Neural progenitor cell (in vitro differentiated cells): ENCODE data around the gene AP2M1. TPM values are rescaled to one million over a fixed set of nuclear protein-coding genes. Genes with fewer than 3 reads are reported as not detected.
"Not testable (repeated sequence)": the region's sequence is repeated elsewhere in the genome, so short reads cannot be mapped to it uniquely, and the experiment has no call there.

Experiments
- DNase-seq: peaks from one replicate; pipeline ENCODE4 v3.0.0-alpha.2; 2016; ENCODE audit warnings: low spot score
- H2AFZ ChIP-seq: fragments of 200-600 bp; sonication (generic); replicated peaks from 2 replicates; pipeline ENCODE4 v1.6.1; 2016; ENCODE audit warnings: antibody characterized with exemption
- H3F3A ChIP-seq: fragments of 200-600 bp; sonication (generic); 2 replicates; pipeline ENCODE4 v1.6.1; 2016; ENCODE audit warnings: antibody characterized with exemption, low read depth
- H3K27ac ChIP-seq: fragments of 200-600 bp; sonication (generic); 2 replicates; pipeline ENCODE4 v1.5.1; 2016; ENCODE audit warnings: mild to moderate bottlenecking
- H3K27me3 ChIP-seq: fragments of 200-600 bp; sonication (generic); 2 replicates; pipeline ENCODE4 v1.6.1; 2016; ENCODE audit warnings: mild to moderate bottlenecking, moderate library complexity
- H3K36me3 ChIP-seq: fragments of 200-600 bp; sonication (generic); 2 replicates; pipeline ENCODE4 v1.5.1; 2016
- H3K4me1 ChIP-seq: fragments of 200-600 bp; sonication (generic); 2 replicates; pipeline ENCODE4 v1.6.1; 2016; ENCODE audit warnings: mixed run types
- H3K4me2 ChIP-seq: fragments of 200-600 bp; sonication (generic); 2 replicates; pipeline ENCODE4 v1.6.1; 2016
- H3K4me3 ChIP-seq: fragments of 200-600 bp; sonication (generic); 2 replicates; pipeline ENCODE4 v1.5.1; 2016
- H3K79me2 ChIP-seq: fragments of 200-600 bp; sonication (generic); 2 replicates; pipeline ENCODE4 v1.6.1; 2016; ENCODE audit warnings: low read depth
- H3K9ac ChIP-seq: fragments of 200-600 bp; sonication (generic); 2 replicates; pipeline ENCODE4 v1.6.1; 2016
- H3K9me3 ChIP-seq: fragments of 200-600 bp; sonication (generic); 2 replicates; pipeline ENCODE4 v1.5.1; 2016; ENCODE audit warnings: low read depth
- H4K20me1 ChIP-seq: fragments of 200-600 bp; sonication (generic); 2 replicates; pipeline ENCODE4 v1.6.1; 2016; ENCODE audit warnings: low read depth
- H3K27ac Mint-ChIP-seq: 3 replicates; pipeline ENCODE4 v1.8.0; 2021; ENCODE audit warnings: mixed read lengths
- H3K27me3 Mint-ChIP-seq: 2 replicates; pipeline ENCODE4 v1.8.0; 2022; ENCODE audit warnings: low read depth, mild to moderate bottlenecking, inconsistent platforms, moderate library complexity, mixed read lengths; ENCODE audit not compliant: insufficient read depth
- H3K36me3 Mint-ChIP-seq: 3 replicates; pipeline ENCODE4 v1.8.0; 2021; ENCODE audit warnings: mixed read lengths
- H3K4me1 Mint-ChIP-seq: 3 replicates; pipeline ENCODE4 v1.8.0; 2021; ENCODE audit warnings: mixed read lengths
- H3K4me3 Mint-ChIP-seq: 3 replicates; pipeline ENCODE4 v1.8.0; 2021; ENCODE audit warnings: mild to moderate bottlenecking, moderate library complexity, mixed read lengths
- H3K9me3 Mint-ChIP-seq: 3 replicates; pipeline ENCODE4 v1.8.0; 2020; ENCODE audit warnings: mixed read lengths
- EZH2 ChIP-seq: fragments of 200-600 bp; sonication (generic); IDR thresholded peaks from 2 replicates; pipeline ENCODE4 v1.6.1; 2017; ENCODE audit warnings: antibody characterized with exemption, mild to moderate bottlenecking, moderate library complexity
- EZH2phosphoT487 ChIP-seq: fragments of 200-600 bp; sonication (generic); IDR thresholded peaks from 2 replicates; pipeline ENCODE4 v1.6.1; 2017; ENCODE audit warnings: antibody characterized with exemption
- total RNA-seq: library from RNA; depleted of rRNA; stranded (reverse); fragments of >200 nt; gene quantifications from 2 replicates; pipeline ENCODE4 v1.2.3, GENCODE V29; 2015; ENCODE audit warnings: low replicate concordance
- TF ChIP-seq, protein P1 (sequence below): fragments of 200-600 bp; sonication (generic); IDR thresholded peaks from 2 replicates; pipeline ENCODE4 v1.5.1; 2017; ENCODE audit warnings: antibody characterized with exemption, mild to moderate bottlenecking

AP2M1 gene
- total RNA-seq, 1 donor from 2014 or later, result 309 TPM

DNA sequence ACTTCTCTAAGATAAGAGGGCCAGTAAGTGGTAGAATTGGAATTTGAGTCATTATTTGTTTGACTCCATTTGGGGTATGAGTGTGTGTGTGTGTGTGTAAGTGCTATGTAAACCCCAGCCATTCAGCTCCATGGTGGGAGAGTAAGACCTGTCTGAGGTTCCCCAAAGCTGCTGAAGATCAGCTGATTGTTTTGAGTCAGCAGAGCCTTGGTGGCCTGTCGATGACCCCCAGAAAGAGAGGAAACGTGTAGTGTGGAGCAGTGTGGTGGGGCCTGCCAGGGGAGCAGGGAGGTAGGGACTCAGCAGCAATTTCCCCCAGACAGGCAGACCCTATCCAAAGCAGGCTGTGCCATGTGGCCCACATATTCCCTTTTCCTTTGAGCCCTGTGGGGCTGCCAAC is 14.2 kb upstream of the AP2M1 start:
- H3K4me1 Mint-ChIP-seq, result peaks cover 22% of the 10 kb centered on the region
- Histone ChIP-seq H3K27me3 (no peaks in the 10 kb centered on the region), H4K20me1 (peaks cover 57% of the 10 kb centered on the region), H3K9ac (no peak overlapping the region), H3K79me2 (peaks cover 71% of the 10 kb centered on the region), H3K27ac (no peak overlapping the region), H3K4me1 (peaks cover 13% of the 10 kb centered on the region), H3K4me3 (no peak overlapping the region), H3K36me3 (no peaks in the 10 kb centered on the region), H3K9me3 (no peaks in the 10 kb centered on the region), H3K4me2 (no peak overlapping the region), H3F3A (peaks cover 28% of the 10 kb centered on the region), H2AFZ (no peak overlapping the region)
- peaks cover 11% of the 10 kb centered on the region for H3K36me3 Mint-ChIP-seq
- no peak overlapping the region for H3K4me3 Mint-ChIP-seq
- H3K9me3 Mint-ChIP-seq, result no peaks in the 10 kb centered on the region
- peaks cover 10% of the 10 kb centered on the region for H3K27me3 Mint-ChIP-seq
- TF ChIP-seq EZH2 (no peak), EZH2phosphoT487 (no peak)
- TF ChIP-seq, protein P1, sequence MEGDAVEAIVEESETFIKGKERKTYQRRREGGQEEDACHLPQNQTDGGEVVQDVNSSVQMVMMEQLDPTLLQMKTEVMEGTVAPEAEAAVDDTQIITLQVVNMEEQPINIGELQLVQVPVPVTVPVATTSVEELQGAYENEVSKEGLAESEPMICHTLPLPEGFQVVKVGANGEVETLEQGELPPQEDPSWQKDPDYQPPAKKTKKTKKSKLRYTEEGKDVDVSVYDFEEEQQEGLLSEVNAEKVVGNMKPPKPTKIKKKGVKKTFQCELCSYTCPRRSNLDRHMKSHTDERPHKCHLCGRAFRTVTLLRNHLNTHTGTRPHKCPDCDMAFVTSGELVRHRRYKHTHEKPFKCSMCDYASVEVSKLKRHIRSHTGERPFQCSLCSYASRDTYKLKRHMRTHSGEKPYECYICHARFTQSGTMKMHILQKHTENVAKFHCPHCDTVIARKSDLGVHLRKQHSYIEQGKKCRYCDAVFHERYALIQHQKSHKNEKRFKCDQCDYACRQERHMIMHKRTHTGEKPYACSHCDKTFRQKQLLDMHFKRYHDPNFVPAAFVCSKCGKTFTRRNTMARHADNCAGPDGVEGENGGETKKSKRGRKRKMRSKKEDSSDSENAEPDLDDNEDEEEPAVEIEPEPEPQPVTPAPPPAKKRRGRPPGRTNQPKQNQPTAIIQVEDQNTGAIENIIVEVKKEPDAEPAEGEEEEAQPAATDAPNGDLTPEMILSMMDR, result no peak
- no peak for DNase-seq
- H3K27ac Mint-ChIP-seq, result no peak overlapping the region

DNA sequence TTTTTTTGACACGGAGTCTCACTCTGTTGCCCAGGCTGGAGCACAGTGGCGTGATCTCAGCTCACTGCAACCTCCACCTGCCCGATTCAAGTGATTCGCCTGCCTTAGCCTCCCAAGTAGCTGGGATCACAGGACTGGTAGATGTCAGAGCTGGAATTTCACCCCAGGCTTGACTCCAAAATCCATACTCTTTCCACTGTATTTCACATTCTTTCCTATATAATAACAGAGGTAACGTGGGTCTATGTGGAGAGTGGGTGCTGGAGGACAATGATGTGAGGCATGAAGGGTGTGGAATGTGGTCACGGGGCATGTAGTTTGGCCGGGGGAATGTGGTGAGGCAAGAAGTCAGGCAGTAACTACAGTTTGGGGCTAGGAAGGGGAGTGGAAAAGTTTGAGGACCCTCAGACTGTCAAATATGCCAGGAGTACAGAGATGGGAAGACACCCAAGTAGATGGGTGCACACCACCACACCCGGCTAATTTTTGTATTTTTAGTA is 12.0 kb upstream of the AP2M1 start:
- H3K36me3 Mint-ChIP-seq, result peaks cover 23% of the 10 kb centered on the region
- Histone ChIP-seq H4K20me1 (peaks cover 39% of the 10 kb centered on the region), H3K79me2 (peaks cover 50% of the 10 kb centered on the region)
- not testable (repeated sequence) for H3K27me3 ChIP-seq, DNase-seq, H3K9ac ChIP-seq, H3K4me1 ChIP-seq, H3K4me3 Mint-ChIP-seq, H3K9me3 ChIP-seq, H3K36me3 ChIP-seq, H3K4me3 ChIP-seq, H3F3A ChIP-seq, H3K4me2 ChIP-seq, H3K9me3 Mint-ChIP-seq, H2AFZ ChIP-seq, H3K27me3 Mint-ChIP-seq, H3K27ac Mint-ChIP-seq, H3K27ac ChIP-seq
- H3K4me1 Mint-ChIP-seq, result peaks cover 13% of the 10 kb centered on the region

DNA sequence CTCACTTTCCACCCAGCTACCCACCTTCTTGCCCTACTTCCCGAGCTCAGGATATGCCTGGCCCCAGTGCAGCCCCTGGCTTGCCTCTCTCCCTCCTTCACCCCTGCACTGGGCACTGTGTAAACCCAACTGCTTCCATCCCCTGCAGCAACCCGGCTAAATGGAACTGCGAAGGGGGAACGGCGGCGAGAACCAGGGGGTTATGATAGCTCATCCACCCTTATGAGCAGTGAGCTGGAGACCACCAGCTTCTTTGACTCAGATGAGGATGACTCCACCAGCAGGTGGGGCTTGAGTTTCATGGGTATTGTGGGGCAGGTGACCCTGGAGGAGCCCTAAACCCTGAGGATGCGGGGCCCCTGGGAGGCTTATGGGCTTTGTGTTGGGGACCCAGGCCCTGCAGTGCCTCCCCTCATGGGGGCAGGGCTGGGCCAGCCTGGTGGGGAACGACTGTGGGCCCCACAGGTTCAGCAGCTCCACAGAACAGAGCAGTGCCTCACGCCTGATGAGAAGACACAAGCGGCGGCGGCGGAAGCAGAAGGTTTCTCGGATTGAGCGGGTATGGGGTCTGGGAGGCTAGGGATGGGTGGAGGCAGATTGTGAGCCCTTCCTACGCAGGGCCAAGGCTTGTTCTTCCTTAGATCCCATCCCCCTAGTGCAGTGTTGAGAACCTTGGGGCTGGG is 9.9 kb upstream of the AP2M1 start:
- Histone ChIP-seq H3K4me2 (no peak overlapping the region), H3K4me1 (no peaks in the 10 kb centered on the region), H4K20me1 (peaks cover 29% of the 10 kb centered on the region), H3K79me2 (peaks cover 28% of the 10 kb centered on the region), H3K27me3 (no peaks in the 10 kb centered on the region), H3K27ac (no peak overlapping the region), H3K36me3 (no peaks in the 10 kb centered on the region), H3K4me3 (no peak overlapping the region), H2AFZ (no peak overlapping the region), H3K9ac (no peak overlapping the region), H3F3A (no peaks in the 10 kb centered on the region), H3K9me3 (no peaks in the 10 kb centered on the region)
- TF ChIP-seq EZH2phosphoT487 (no peak), EZH2 (no peak)
- TF ChIP-seq, protein P1, result no peak
- Mint-ChIP-seq H3K27ac (no peak overlapping the region), H3K4me1 (peaks cover 6% of the 10 kb centered on the region), H3K9me3 (no peaks in the 10 kb centered on the region), H3K36me3 (peaks cover 26% of the 10 kb centered on the region), H3K27me3 (no peaks in the 10 kb centered on the region), H3K4me3 (no peak overlapping the region)
- DNase-seq, result no peak

DNA sequence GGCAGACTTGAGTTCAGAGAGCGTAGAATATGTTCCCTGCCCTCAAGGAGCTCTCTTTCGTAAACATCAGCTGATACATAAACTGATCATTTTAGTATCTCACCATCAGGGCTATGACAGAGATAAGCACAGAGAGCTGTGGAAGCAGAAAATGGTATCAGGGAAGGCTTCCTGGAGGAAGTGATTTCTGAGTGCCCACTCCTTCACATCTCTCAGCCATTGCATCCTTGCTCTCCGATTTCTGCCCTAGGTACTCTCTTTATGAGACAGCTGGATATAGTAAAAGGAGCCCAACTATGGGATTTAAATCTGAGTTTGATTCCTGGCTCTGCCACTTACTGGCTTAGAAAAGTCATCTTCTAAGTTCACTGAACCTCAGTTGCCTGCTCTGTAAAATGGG is 9.1 kb upstream of the AP2M1 start:
- Mint-ChIP-seq H3K27ac (no peak overlapping the region), H3K36me3 (peaks cover 22% of the 10 kb centered on the region), H3K9me3 (no peaks in the 10 kb centered on the region), H3K4me1 (peaks cover 3% of the 10 kb centered on the region), H3K4me3 (no peak overlapping the region), H3K27me3 (no peaks in the 10 kb centered on the region)
- no peak overlapping the region for H3K4me3 ChIP-seq
- peaks cover 21% of the 10 kb centered on the region for H3K79me2 ChIP-seq
- H3K27ac ChIP-seq, result no peak overlapping the region
- H3K27me3 ChIP-seq, result no peaks in the 10 kb centered on the region
- no peak for DNase-seq
- no peaks in the 10 kb centered on the region for H3K9me3 ChIP-seq
- no peak overlapping the region for H3K4me2 ChIP-seq
- H3K9ac ChIP-seq, result no peak overlapping the region
- TF ChIP-seq EZH2phosphoT487 (no peak), EZH2 (no peak)
- TF ChIP-seq, protein P1, result no peak
- peaks cover 23% of the 10 kb centered on the region for H4K20me1 ChIP-seq
- H3F3A ChIP-seq, result no peaks in the 10 kb centered on the region
- no peaks in the 10 kb centered on the region for H3K4me1 ChIP-seq
- H2AFZ ChIP-seq, result no peak overlapping the region
- no peaks in the 10 kb centered on the region for H3K36me3 ChIP-seq
